Ishikawa (cell line): ENCODE results near the gene UNC50.

ENCODE experiments used
- CEBPB ChIP-seq: IDR thresholded peaks from 2 replicates; pipeline ENCODE4 v1.6.1; 2012
- CREB1 ChIP-seq: IDR thresholded peaks from 2 replicates; pipeline ENCODE4 v1.6.1; 2012; ENCODE audit warnings: low read depth
- EGR1 ChIP-seq: IDR thresholded peaks from 2 replicates; pipeline ENCODE4 v1.6.1; 2012
- EP300 ChIP-seq: IDR thresholded peaks from 2 replicates; pipeline ENCODE4 v1.6.1; 2012; ENCODE audit warnings: borderline replicate concordance
- FOXM1 ChIP-seq: IDR thresholded peaks from 2 replicates; pipeline ENCODE4 v1.6.1; 2012; ENCODE audit warnings: low read depth, borderline replicate concordance
- NFIC ChIP-seq: IDR thresholded peaks from 2 replicates; pipeline ENCODE4 v1.6.1; 2012
- RAD21 ChIP-seq: IDR thresholded peaks from 2 replicates; pipeline ENCODE4 v1.6.1; 2012; ENCODE audit warnings: low read depth
- REST ChIP-seq: IDR thresholded peaks from 2 replicates; pipeline ENCODE4 v1.6.1; 2012; ENCODE audit warnings: low read depth, mild to moderate bottlenecking
- TAF1 ChIP-seq: IDR thresholded peaks from 2 replicates; pipeline ENCODE4 v1.6.1; 2012; ENCODE audit warnings: low read depth, mild to moderate bottlenecking
- TCF12 ChIP-seq: IDR thresholded peaks from 2 replicates; pipeline ENCODE4 v1.6.1; 2012; ENCODE audit warnings: low read depth
- TEAD4 ChIP-seq: IDR thresholded peaks from 2 replicates; pipeline ENCODE4 v1.6.1; 2012
- USF1 ChIP-seq: IDR thresholded peaks from 2 replicates; pipeline ENCODE4 v1.6.1; 2012
- YY1 ChIP-seq: IDR thresholded peaks from 2 replicates; pipeline ENCODE4 v1.6.1; 2012; ENCODE audit warnings: low read depth
- ZBTB7A ChIP-seq: IDR thresholded peaks from 2 replicates; pipeline ENCODE4 v1.6.1; 2012; ENCODE audit warnings: low read depth
- TF ChIP-seq, protein P1 (sequence below): IDR thresholded peaks from 2 replicates; pipeline ENCODE4 v1.6.1; 2012

The UNC50 gene

DNA sequence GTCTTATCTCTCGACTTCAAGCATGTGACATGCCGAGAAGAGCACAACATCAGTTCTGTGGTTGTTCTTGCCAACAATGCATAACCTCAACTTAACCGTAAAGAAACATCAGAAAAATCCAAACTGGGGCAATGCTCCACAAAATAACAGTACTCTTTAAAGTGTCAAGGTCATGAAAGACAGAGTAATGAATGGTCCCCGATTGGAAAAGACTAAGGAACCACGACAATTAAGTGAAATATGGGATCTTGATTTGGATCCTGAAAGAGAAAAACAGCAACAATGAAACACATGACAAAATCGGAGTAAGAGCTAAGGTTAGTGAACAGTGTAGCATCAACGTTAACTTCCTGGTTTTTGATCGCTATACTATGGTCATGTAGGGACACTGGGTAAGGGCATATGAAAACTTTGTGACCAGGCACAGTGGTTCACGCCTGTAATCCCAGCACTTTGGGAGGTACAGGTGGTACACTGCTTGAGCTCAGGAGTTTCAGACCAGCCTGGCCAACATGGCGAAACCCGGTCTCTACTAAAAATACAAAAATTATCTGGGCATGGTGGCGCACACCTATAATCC, 55.2 kb downstream of the UNC50 start:
- TF ChIP-seq, protein P1, sequence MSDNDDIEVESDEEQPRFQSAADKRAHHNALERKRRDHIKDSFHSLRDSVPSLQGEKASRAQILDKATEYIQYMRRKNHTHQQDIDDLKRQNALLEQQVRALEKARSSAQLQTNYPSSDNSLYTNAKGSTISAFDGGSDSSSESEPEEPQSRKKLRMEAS: no peak
- no peak for TF ChIP-seq EP300
- no peak for TF ChIP-seq TCF12
- no peak for TF ChIP-seq RAD21

DNA sequence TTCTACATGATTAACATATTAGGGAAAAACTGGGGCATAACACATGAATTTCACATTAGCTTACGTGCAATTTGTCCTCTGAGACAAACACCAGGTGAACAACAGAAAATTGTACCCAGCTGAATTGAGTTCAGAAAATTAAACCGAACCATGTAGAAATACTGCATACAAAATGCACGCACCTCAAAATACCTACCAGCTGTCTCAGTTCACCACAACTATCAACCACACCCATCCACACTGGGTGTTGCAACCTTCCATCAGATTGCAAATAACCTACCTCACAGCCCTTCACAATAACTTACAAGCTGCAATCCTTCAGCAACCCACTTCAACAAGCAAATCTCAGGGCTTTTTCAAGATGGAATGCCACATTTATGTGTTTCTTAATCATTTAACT, 55.9 kb downstream of the UNC50 start:
- TF ChIP-seq FOXM1 (no peak), TEAD4 (no peak), CEBPB (no peak), YY1 (no peak), USF1 (no peak), TAF1 (no peak), REST (no peak)

- no peak for TF ChIP-seq RAD21
- TF ChIP-seq, protein P1: no peak
- no peak for TF ChIP-seq TEAD4
- no peak for TF ChIP-seq CEBPB
- no peak for TF ChIP-seq ZBTB7A
- TF ChIP-seq YY1: no peak
- no peak for TF ChIP-seq EGR1
- TF ChIP-seq NFIC: no peak
- TF ChIP-seq FOXM1: no peak
- no peak for TF ChIP-seq CREB1
- no peak for TF ChIP-seq TCF12
- no peak for TF ChIP-seq TAF1
- no peak for TF ChIP-seq USF1
- no peak for TF ChIP-seq EP300
- no peak for TF ChIP-seq REST
Measured at GRCh38 chr2:98665677-98666076, 57.3 kb downstream of the UNC50 start.
